T-cell (primary cell): ENCODE data around the gene TRAIP. TPM values are rescaled to one million over a fixed set of nuclear protein-coding genes. Genes with fewer than 3 reads are reported as not detected.

Experiments used
- ATAC-seq, 4 experiments: fragments of 200-7000 bp in 3 of 4; fragments of 150-1000 bp in 1 of 4; cut with Tn5 transposase; replicated peaks in 1 of 4; 1 replicate in 3 of 4; 2 replicates in 1 of 4; pipeline ENCODE4 v1.10.0; 2021; ENCODE audit warnings: moderate library complexity in 3 of 4, mild to moderate bottlenecking in 2 of 4, moderate number of reproducible peaks in 1 of 4
- CTCF ChIA-PET, 2 donors: fragments of 300-600 bp; sonication (Branson Sonifier 250); formaldehyde crosslinking; loops; one replicate each; lab custom pipeline; 2022; ENCODE audit warnings: antibody characterized with exemption in 2 of 2; lab: Charles Lee
- POLR2A ChIA-PET, 2 donors: fragments of 300-600 bp; sonication (Branson Sonifier 250); formaldehyde crosslinking; loops; one replicate each; lab custom pipeline; 2022; ENCODE audit warnings: antibody characterized with exemption in 2 of 2; lab: Charles Lee
- DNase-seq, 35 experiments: peaks; one replicate each; pipeline versions ENCODE4 v3.0.0 to v3.0.0-alpha.2; 2013 to 2023
- H3K27ac ChIP-seq: one replicate; pipeline ENCODE4 v1.5.1; 2013; ENCODE audit warnings: low read length
- H3K27me3 ChIP-seq, 2 experiments: replicated peaks in 1 of 2; 1 replicate in 1 of 2; 2 replicates in 1 of 2; pipeline versions ENCODE4 v1.6.1 to v1.7.0; 2013; ENCODE audit warnings: low read length in 1 of 2, mixed read lengths in 1 of 2; ENCODE audit not compliant: control insufficient read depth in 2 of 2, insufficient read depth in 2 of 2; ENCODE audit errors: extremely low read depth in 1 of 2
- H3K36me3 ChIP-seq, 2 donors: 1 replicate in 1 of 2; 2 replicates in 1 of 2; pipeline versions ENCODE4 v1.6.1 to v1.7.0; 2013; ENCODE audit warnings: low read length in 1 of 2; ENCODE audit not compliant: control insufficient read depth in 2 of 2, insufficient read depth in 1 of 2; ENCODE audit errors: extremely low read depth in 1 of 2
- H3K4me1 ChIP-seq, 2 experiments: 1 replicate in 1 of 2; 2 replicates in 1 of 2; pipeline versions ENCODE4 v1.6.1 to v1.7.0; 2013; ENCODE audit warnings: low read length in 2 of 2, mixed read lengths in 1 of 2; ENCODE audit not compliant: insufficient read depth in 2 of 2, control insufficient read depth in 1 of 2; ENCODE audit errors: extremely low read depth in 1 of 2
- H3K4me3 ChIP-seq, 2 donors: 1 replicate in 1 of 2; 2 replicates in 1 of 2; pipeline versions ENCODE4 v1.5.1 to v1.7.0; 2013; ENCODE audit warnings: mild to moderate bottlenecking in 2 of 2, low read length in 1 of 2, moderate library complexity in 1 of 2; ENCODE audit not compliant: control insufficient read depth in 1 of 2; ENCODE audit errors: extremely low read depth in 1 of 2
- H3K9me3 ChIP-seq: 2 replicates; pipeline ENCODE4 v1.7.0; 2013
- H3K27ac Mint-ChIP-seq, 2 donors: one replicate each; pipeline ENCODE4 v1.8.0; 2020 to 2021; ENCODE audit warnings: mild to moderate bottlenecking in 2 of 2, mixed read lengths in 2 of 2
- H3K27me3 Mint-ChIP-seq, 2 donors: one replicate each; pipeline ENCODE4 v1.8.0; 2021 to 2022; ENCODE audit warnings: mixed read lengths in 2 of 2
- H3K36me3 Mint-ChIP-seq: one replicate; pipeline ENCODE4 v1.8.0; 2021; ENCODE audit warnings: mixed read lengths
- H3K4me1 Mint-ChIP-seq, 3 donors: one replicate each; pipeline ENCODE4 v1.8.0; 2020 to 2022; ENCODE audit warnings: mixed read lengths in 3 of 3, mild to moderate bottlenecking in 1 of 3
- H3K4me3 Mint-ChIP-seq, 3 donors: one replicate each; pipeline ENCODE4 v1.8.0; 2020 to 2022; ENCODE audit warnings: mild to moderate bottlenecking in 3 of 3, mixed read lengths in 3 of 3, moderate library complexity in 3 of 3
- H3K9me3 Mint-ChIP-seq, 3 donors: one replicate each; pipeline ENCODE4 v1.8.0; 2020 to 2022; ENCODE audit warnings: mixed read lengths in 3 of 3
- WGBS: methylation state at CpG from one replicate; pipeline ENCODE4 v1.1.5; 2013; ENCODE audit warnings: missing lambda C conversion rate; ENCODE audit not compliant: insufficient coverage; 5-methylcytosine and 5-hydroxymethylcytosine counted together
- total RNA-seq, 35 experiments: library from RNA in 6 of 35; stranded (reverse) in 6 of 35; fragments of 120-200 nt in 1 of 35; gene quantifications; one replicate each; pipeline versions ENCODE4 v1.2.1 to v1.2.4 and lab custom pipeline; 2013 to 2026

TRAIP gene
- total RNA-seq, 5 donors from 2014 or later (not counting 1 experiment from before 2014, with no cell fraction given), result 4.0 to 5.7 (median 4.4) TPM

GRCh38 chr3:49804141-49805041, 52.0 kb downstream of the TRAIP start:
- WGBS, result 81% methylated on average over 23 of the region's 26 CpGs
- Mint-ChIP-seq H3K9me3 (no peaks in the 10 kb centered on the region), H3K36me3 (peaks cover under 1% of the 10 kb centered on the region), H3K4me1 (peaks cover 52 to 54% (median 53%) of the 10 kb centered on the region in 3 donors), H3K27me3 (peaks cover 0 to 8% of the 10 kb centered on the region in 2 donors), H3K27ac (peak overlapping the region; percentile 63 to 89), H3K4me3 (peak overlapping the region; percentile 86 to 89 (median 87))
- Histone ChIP-seq H3K27me3 (peaks cover 0 to 4% of the 10 kb centered on the region in 2 experiments), H3K27ac (peak overlapping the region; percentile 51), H3K4me1 (peaks cover 28 to 61% of the 10 kb centered on the region in 2 experiments), H3K9me3 (no peaks in the 10 kb centered on the region), H3K36me3 (peaks cover 0 to 16% of the 10 kb centered on the region in 2 donors), H3K4me3 (peak overlapping the region; percentile 79 to 98)
- POLR2A ChIA-PET, result interaction anchor here in 1 of 2 donors (0.6 kb wide), 1 partner anchor 51 kb away, joined by 3 read pairs; no protein-coding TSS in a partner anchor
- CTCF ChIA-PET, result interaction anchor here (1.0 to 3.5 kb wide), 3 partner anchors 35 to 36 kb away, joined by 3 to 56 read pairs (median 5); no protein-coding TSS in a partner anchor
- ATAC-seq (no peak), DNase-seq (no peak)

GRCh38 chr3:49803465-49804140, 52.8 kb downstream of the TRAIP start:
- Mint-ChIP-seq H3K27me3 (peaks cover 0 to 8% of the 10 kb centered on the region in 2 donors), H3K4me3 (peak overlapping the region; percentile 86 to 89 (median 87)), H3K9me3 (no peaks in the 10 kb centered on the region), H3K27ac (peak overlapping the region; percentile 63 to 89), H3K4me1 (peaks cover 47 to 51% (median 51%) of the 10 kb centered on the region in 3 donors), H3K36me3 (no peaks in the 10 kb centered on the region)
- H3K4me1 ChIP-seq, result peaks cover 28 to 61% of the 10 kb centered on the region in 2 experiments
- ATAC-seq, result peak; percentile 17 to 42 (median 22)
- 4% methylated on average over 28 of the region's 41 CpGs for WGBS
- ChIA-PET POLR2A (interaction anchor here (0.7 to 1.6 kb wide), 5 partner anchors 9 to 36 kb away, joined by 3 to 14 read pairs (median 5); partner anchors contain the start of gene IP6K1 (in 1 of the 2)), CTCF (interaction anchor here (0.5 to 3.5 kb wide), 9 partner anchors 10 to 554 kb away, joined by 3 to 56 read pairs (median 6); partner anchors contain the start of genes MON1A (in 1 of the 2) and UBA7 (in 1 of the 2))
- H3K27me3 ChIP-seq, result peaks cover 0 to 8% of the 10 kb centered on the region in 2 experiments
- H3K4me3 ChIP-seq, result peak overlapping the region; percentile 79 to 98
- DNase-seq, result peak in 31 of 35 experiments; percentile 17 to 66 (median 43)
- H3K9me3 ChIP-seq, result no peaks in the 10 kb centered on the region
- peaks cover 0 to 9% of the 10 kb centered on the region in 2 donors for H3K36me3 ChIP-seq
- no peak overlapping the region for H3K27ac ChIP-seq

DNA sequence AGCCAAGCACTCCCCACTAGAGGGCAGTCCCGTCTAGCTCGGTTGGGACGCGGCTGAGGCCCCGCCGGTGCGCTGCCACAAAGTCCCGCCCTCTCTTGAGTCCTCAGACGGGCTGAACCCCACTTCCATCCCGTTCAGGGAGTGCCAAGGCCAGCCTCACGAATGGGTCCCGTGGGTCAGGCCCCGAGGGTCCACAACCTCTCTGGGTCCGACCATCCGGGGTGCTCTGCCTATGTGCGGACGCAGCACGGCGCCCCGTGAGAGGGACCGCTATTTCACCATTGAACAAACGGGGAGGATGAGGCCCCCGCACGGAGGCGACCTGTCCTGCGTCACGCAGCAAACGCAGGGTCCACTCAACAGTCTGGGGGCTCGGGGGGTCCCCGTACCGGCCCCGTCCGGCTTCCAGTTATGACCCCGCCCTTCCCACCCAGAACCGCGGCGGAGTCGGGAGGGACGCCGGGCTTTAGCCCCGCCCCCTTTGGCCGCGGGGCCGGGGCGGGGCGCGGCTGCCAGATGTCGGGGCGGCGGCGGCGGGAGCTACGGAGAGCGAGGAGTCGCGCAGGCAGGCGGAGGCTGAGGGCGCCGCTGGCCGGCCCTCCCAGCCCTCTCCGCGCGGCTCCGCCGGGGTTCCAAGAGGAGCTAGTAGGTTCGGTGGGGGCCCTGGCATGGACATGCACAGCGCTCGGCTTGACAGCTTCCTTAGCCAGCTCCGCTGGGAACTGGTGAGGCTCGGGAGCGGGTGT, 53.5 kb downstream of the TRAIP start, which contains the start of gene INKA1:
TSS of gene INKA1 (plus strand) at position 543 of the 746 bp plus-strand sequence. CDS start at position 675, 132 bp downstream.
- peaks cover 0 to 8% of the 10 kb centered on the region in 2 experiments for H3K27me3 ChIP-seq
- H3K9me3 ChIP-seq, result no peaks in the 10 kb centered on the region
- Mint-ChIP-seq H3K4me3 (peak within 1 kb of the TSS; percentile 86 to 89 (median 87)), H3K9me3 (no peaks in the 10 kb centered on the region), H3K4me1 (peaks cover 40 to 44% (median 44%) of the 10 kb centered on the region in 3 donors), H3K27me3 (peaks cover 0 to 8% of the 10 kb centered on the region in 2 donors), H3K36me3 (no peaks in the 10 kb centered on the region), H3K27ac (peak within 1 kb of the TSS; percentile 85 to 93)
- POLR2A ChIA-PET, result interaction anchor here (0.6 to 1.6 kb wide), 6 partner anchors 10 to 37 kb away, joined by 3 to 14 read pairs (median 5); partner anchors contain the start of gene IP6K1 (in 1 of the 2)
- DNase-seq (peak; percentile 73 to 94 (median 85)), ATAC-seq (peak; percentile 83 to 85 (median 84))
- CTCF ChIA-PET, result interaction anchor here (0.6 to 3.5 kb wide), 11 partner anchors 11 to 554 kb away, joined by 3 to 56 read pairs (median 4); partner anchors contain the start of genes MON1A (in 1 of the 2) and UBA7 (in 1 of the 2)
- H3K36me3 ChIP-seq, result peaks cover 0 to 6% of the 10 kb centered on the region in 2 donors
- H3K4me3 ChIP-seq, result peak within 1 kb of the TSS; percentile 79 to 98
- WGBS, result 0% methylated on average over 71 of the region's 71 CpGs
- H3K4me1 ChIP-seq, result peaks cover 25 to 54% of the 10 kb centered on the region in 2 experiments
- peak within 1 kb of the TSS; percentile 84 for H3K27ac ChIP-seq

GRCh38 chr3:49801160-49801559, 55.2 kb downstream of the TRAIP start:
- no peak for ATAC-seq
- Mint-ChIP-seq H3K4me1 (peaks cover 27 to 28% (median 27%) of the 10 kb centered on the region in 3 donors), H3K4me3 (peak overlapping the region in 1 of 3 donors; percentile 86), H3K36me3 (no peaks in the 10 kb centered on the region), H3K27me3 (peaks cover 0 to 8% of the 10 kb centered on the region in 2 donors), H3K9me3 (no peaks in the 10 kb centered on the region), H3K27ac (no peak overlapping the region)
- no peak for DNase-seq
- Histone ChIP-seq H3K9me3 (no peaks in the 10 kb centered on the region), H3K36me3 (no peaks in the 10 kb centered on the region), H3K4me1 (peaks cover 9 to 37% of the 10 kb centered on the region in 2 experiments), H3K27ac (no peak overlapping the region), H3K27me3 (peaks cover 0 to 12% of the 10 kb centered on the region in 2 experiments), H3K4me3 (no peak overlapping the region)
- WGBS, result 88% methylated on average over 2 of the region's 2 CpGs
- POLR2A ChIA-PET, result interaction anchor here in 1 of 2 donors (0.5 kb wide), 1 partner anchor 38 kb away, joined by 5 read pairs; no protein-coding TSS in a partner anchor
- CTCF ChIA-PET, result interaction anchor here (0.6 to 3.5 kb wide), 4 partner anchors 17 to 977 kb away, joined by 4 to 56 read pairs (median 14); no protein-coding TSS in a partner anchor

DNA sequence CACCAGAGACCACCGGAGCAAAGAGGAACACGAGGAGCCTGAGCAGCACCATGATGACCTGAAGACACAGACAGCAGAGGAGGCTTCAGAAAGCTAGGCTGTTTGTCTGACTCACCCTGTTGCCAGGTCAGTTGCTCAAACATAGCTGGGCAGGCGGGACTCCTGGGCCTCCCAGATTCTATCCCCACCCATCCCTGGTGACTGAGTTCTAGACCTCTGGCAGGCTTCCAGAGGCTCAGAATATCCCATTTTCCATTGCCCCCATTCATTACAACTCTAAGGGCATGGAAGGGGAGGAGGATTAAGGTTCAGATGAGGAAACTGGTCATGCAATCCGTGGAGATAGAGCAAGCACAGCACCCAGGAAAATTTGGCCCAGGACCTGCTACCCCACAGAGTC, 56.6 kb downstream of the TRAIP start, which contains the start of gene CDHR4:
TSS of gene CDHR4 (minus strand) at position 113 of the 400 bp plus-strand sequence. CDS start at position 52, 61 bp downstream.
- Mint-ChIP-seq H3K27ac (no peak within 1 kb of the TSS), H3K27me3 (peaks cover 0 to 8% of the 10 kb centered on the region in 2 donors)

More for the DNA sequence above, 56.6 kb downstream of the TRAIP start, which contains the start of gene CDHR4:
- Histone ChIP-seq H3K27me3 (peaks cover 0 to 13% of the 10 kb centered on the region in 2 experiments), H3K27ac (no peak within 1 kb of the TSS), H3K36me3 (no peaks in the 10 kb centered on the region), H3K9me3 (no peaks in the 10 kb centered on the region), H3K4me1 (peaks cover 0 to 23% of the 10 kb centered on the region in 2 experiments), H3K4me3 (no peak within 1 kb of the TSS)
- CTCF ChIA-PET, result interaction anchor here in 1 of 2 donors (0.6 kb wide), 1 partner anchor 37 kb away, joined by 3 read pairs; no protein-coding TSS in a partner anchor
- DNase-seq (no peak), ATAC-seq (no peak)
- Mint-ChIP-seq H3K4me1 (peaks cover 14% of the 10 kb centered on the region in 3 donors), H3K36me3 (no peaks in the 10 kb centered on the region), H3K9me3 (no peaks in the 10 kb centered on the region), H3K4me3 (no peak within 1 kb of the TSS)
- WGBS, result 55% methylated on average over 3 of the region's 4 CpGs
- POLR2A ChIA-PET, result no interaction called here
